SK-N-SH (cell line): ENCODE results near the gene TMEM234. TPM values are rescaled to one million over a fixed set of nuclear protein-coding genes. Genes with fewer than 3 reads are reported as not detected.
A peak's percentile ranks its signal among the peaks of the same experiment; 100 is the strongest.

Experiments
- CTCF ChIA-PET: fragments of 300-600, 350-600 bp; formaldehyde crosslinking; extraction: SDS; loops from one replicate; lab custom pipeline; 2021; lab: Yijun Ruan, JAX
- POLR2A ChIA-PET: fragments of 350-600 bp; sonication (Branson Sonifier 250); formaldehyde crosslinking; extraction: SDS; loops from one replicate; lab custom pipeline; 2020; ENCODE audit warnings: antibody characterized with exemption, inconsistent platforms; lab: Yijun Ruan, JAX
- DNase-seq: peaks from one replicate; pipeline ENCODE4 v3.0.0; 2012
- H2AFZ ChIP-seq: fragments of 200-600 bp; sonication (generic); 2 replicates; pipeline ENCODE4 v1.8.1; 2016; ENCODE audit warnings: antibody characterized with exemption, mild to moderate bottlenecking, low read depth
- H3F3A ChIP-seq: fragments of 200-600 bp; sonication (generic); replicated peaks from 2 replicates; pipeline ENCODE3; 2016; ENCODE audit warnings: antibody characterized with exemption, mild to moderate bottlenecking; ENCODE audit not compliant: insufficient read depth
- H3K27ac ChIP-seq, 2 experiments: fragments of 200-500 bp in 1 of 2; fragments of 200-600 bp in 1 of 2; sonication (Bioruptor generic) in 1 of 2; sonication (generic), shearing (Covaris generic) in 1 of 2; 2 replicates each; pipeline versions ENCODE4 v1.5.1 to v1.6.1; 2014 to 2016; ENCODE audit warnings: low read depth in 2 of 2, inconsistent platforms in 1 of 2, low read length in 1 of 2, mild to moderate bottlenecking in 1 of 2, mixed read lengths in 1 of 2
- H3K27me3 ChIP-seq: fragments of 200-600 bp; sonication (generic), shearing (Covaris generic); 2 replicates; pipeline ENCODE4 v1.6.1; 2016; ENCODE audit warnings: mixed run types; ENCODE audit not compliant: insufficient read depth
- H3K36me3 ChIP-seq, 2 experiments: fragments of 200-500 bp in 1 of 2; fragments of 200-600 bp in 1 of 2; sonication (Bioruptor generic) in 1 of 2; sonication (generic) in 1 of 2; replicated peaks in 1 of 2; 2 replicates each; pipeline versions ENCODE3 to v1.5.1; 2014 to 2016; ENCODE audit warnings: low read length in 1 of 2, mild to moderate bottlenecking in 1 of 2; ENCODE audit not compliant: insufficient read depth in 2 of 2, control insufficient read depth in 1 of 2
- H3K4me1 ChIP-seq, 2 experiments: fragments of 200-500 bp in 1 of 2; fragments of 200-600 bp in 1 of 2; sonication (Bioruptor generic) in 1 of 2; sonication (generic), shearing (Covaris generic) in 1 of 2; 2 replicates each; pipeline versions ENCODE4 v1.5.1 to v1.6.1; 2014 to 2016; ENCODE audit warnings: low read depth in 1 of 2, low read length in 1 of 2, mixed run types in 1 of 2; ENCODE audit not compliant: insufficient read depth in 2 of 2, control insufficient read depth in 1 of 2
- H3K4me2 ChIP-seq: fragments of 200-600 bp; sonication (generic), shearing (Covaris generic); 2 replicates; pipeline ENCODE4 v1.6.1; 2017; ENCODE audit warnings: mixed run types
- H3K4me3 ChIP-seq, 2 experiments: fragments of 200-500 bp in 1 of 2; fragments of 200-600 bp in 1 of 2; sonication (Bioruptor generic) in 1 of 2; sonication (generic), shearing (Covaris generic) in 1 of 2; 2 replicates each; pipeline versions ENCODE4 v1.5.1 to v1.8.1; 2014 to 2016; ENCODE audit warnings: low read depth in 2 of 2, inconsistent platforms in 1 of 2, low read length in 1 of 2, mild to moderate bottlenecking in 1 of 2, mixed read lengths in 1 of 2, moderate library complexity in 1 of 2
- H3K79me2 ChIP-seq: fragments of 200-600 bp; sonication (generic); 2 replicates; pipeline ENCODE4 v1.8.1; 2017; ENCODE audit warnings: mild to moderate bottlenecking; ENCODE audit not compliant: insufficient read depth
- H3K9ac ChIP-seq: fragments of 200-600 bp; sonication (generic); 2 replicates; pipeline ENCODE4 v1.6.1; 2017; ENCODE audit warnings: mixed run types
- H3K9me2 ChIP-seq: fragments of 200-600 bp; sonication (generic); 2 replicates; pipeline ENCODE4 v1.6.1; 2017; ENCODE audit warnings: mixed run types
- H3K9me3 ChIP-seq: fragments of 200-600 bp; sonication (generic); 2 replicates; pipeline ENCODE4 v1.6.1; 2017; ENCODE audit warnings: mixed run types, mild to moderate bottlenecking, moderate library complexity
- H4K20me1 ChIP-seq: fragments of 200-600 bp; sonication (generic); 2 replicates; pipeline ENCODE4 v1.6.1; 2017; ENCODE audit warnings: mild to moderate bottlenecking, mixed run types; ENCODE audit not compliant: insufficient read depth
- CHD2 ChIP-seq: fragments of 150-350 bp; IDR thresholded peaks from 2 replicates; pipeline ENCODE4 v1.6.1; 2018; ENCODE audit warnings: low read length; ENCODE audit not compliant: partially characterized antibody
- EP300 ChIP-seq, 2 experiments: IDR thresholded peaks; 2 replicates each; pipeline versions ENCODE4 v1.4.0 to v1.6.1; 2012; ENCODE audit warnings: borderline replicate concordance in 1 of 2, low read depth in 1 of 2, low read length in 1 of 2
- FOXM1 ChIP-seq: IDR thresholded peaks from 2 replicates; pipeline ENCODE4 v1.4.0; 2012; ENCODE audit warnings: low read depth, mild to moderate bottlenecking
- GABPA ChIP-seq: IDR thresholded peaks from 2 replicates; pipeline ENCODE4 v1.4.0; 2012; ENCODE audit warnings: low read depth, mild to moderate bottlenecking
- GATA2 ChIP-seq: sonication (generic); formaldehyde crosslinking; IDR thresholded peaks from 2 replicates; pipeline ENCODE4 v1.5.0; 2020; ENCODE audit warnings: mild to moderate bottlenecking, missing genetic modification reagents
- MEF2A ChIP-seq: IDR thresholded peaks from 2 replicates; pipeline ENCODE4 v1.4.0; 2012; ENCODE audit warnings: low read depth, borderline replicate concordance
- MXI1 ChIP-seq: IDR thresholded peaks from 2 replicates; pipeline ENCODE4 v1.6.1; 2012; ENCODE audit warnings: mild to moderate bottlenecking, low read depth, low read length, improper control_type of control experiment
- NRF1 ChIP-seq: IDR thresholded peaks from 2 replicates; pipeline ENCODE4 v1.6.1; 2012; ENCODE audit warnings: low read depth, mild to moderate bottlenecking, low read length
- POLR2AphosphoS5 ChIP-seq: IDR thresholded peaks from 2 replicates; pipeline ENCODE4 v1.6.1; 2012; ENCODE audit warnings: low read depth, low read length
- RCOR1 ChIP-seq: fragments of 150-350 bp; IDR thresholded peaks from 2 replicates; pipeline ENCODE4 v1.6.1; 2017; ENCODE audit warnings: antibody characterized with exemption, low read length
- RFX5 ChIP-seq: IDR thresholded peaks from 2 replicates; pipeline ENCODE4 v1.6.1; 2012; ENCODE audit warnings: mild to moderate bottlenecking, improper control_type of control experiment, low read length
- RXRA ChIP-seq: IDR thresholded peaks from 2 replicates; pipeline ENCODE4 v1.4.0; 2012; ENCODE audit warnings: low read depth, mild to moderate bottlenecking, borderline replicate concordance
- SMC3 ChIP-seq: IDR thresholded peaks from 2 replicates; pipeline ENCODE4 v1.6.1; 2012; ENCODE audit warnings: low read depth, low read length, improper control_type of control experiment
- TAF1 ChIP-seq: IDR thresholded peaks from 2 replicates; pipeline ENCODE4 v1.6.1; 2012; ENCODE audit warnings: low read depth, mild to moderate bottlenecking, low read length, moderate library complexity, borderline replicate concordance
- YY1 ChIP-seq: IDR thresholded peaks from 2 replicates; pipeline ENCODE4 v1.4.0; 2012; ENCODE audit warnings: low read depth, mild to moderate bottlenecking
- WGBS: methylation state at CpG from one replicate; pipeline ENCODE4 v1.1.6; 2017; ENCODE audit warnings: low lambda C conversion rate; 5-methylcytosine and 5-hydroxymethylcytosine counted together
- polyA plus RNA-seq, 3 experiments: library from polyadenylated mRNA; depleted of rRNA; stranded (reverse); fragments of >200 nt; gene quantifications; 2 replicates each; pipeline ENCODE4 v1.2.3, GENCODE V29; 2012
- TF ChIP-seq, protein P1 (sequence below): IDR thresholded peaks from 2 replicates; pipeline ENCODE4 v1.6.1; 2012; ENCODE audit warnings: mild to moderate bottlenecking, low read depth, low read length, moderate library complexity
- TF ChIP-seq, protein P2 (sequence below): IDR thresholded peaks from 2 replicates; pipeline ENCODE4; 2012
- TF ChIP-seq, protein P3 (sequence below): IDR thresholded peaks from 2 replicates; pipeline ENCODE4 v1.4.0; 2012; ENCODE audit warnings: low read depth, borderline replicate concordance
- TF ChIP-seq, protein P4 (sequence below): fragments of 200-600 bp; sonication (generic); IDR thresholded peaks from 2 replicates; pipeline ENCODE4 v1.6.1; 2017; ENCODE audit warnings: antibody characterized with exemption, mild to moderate bottlenecking, moderate library complexity

TMEM234 gene
- polyA plus RNA-seq, 1 of the 3 experiments (the other 2 are of a cell fraction), result 31.9 TPM

DNA sequence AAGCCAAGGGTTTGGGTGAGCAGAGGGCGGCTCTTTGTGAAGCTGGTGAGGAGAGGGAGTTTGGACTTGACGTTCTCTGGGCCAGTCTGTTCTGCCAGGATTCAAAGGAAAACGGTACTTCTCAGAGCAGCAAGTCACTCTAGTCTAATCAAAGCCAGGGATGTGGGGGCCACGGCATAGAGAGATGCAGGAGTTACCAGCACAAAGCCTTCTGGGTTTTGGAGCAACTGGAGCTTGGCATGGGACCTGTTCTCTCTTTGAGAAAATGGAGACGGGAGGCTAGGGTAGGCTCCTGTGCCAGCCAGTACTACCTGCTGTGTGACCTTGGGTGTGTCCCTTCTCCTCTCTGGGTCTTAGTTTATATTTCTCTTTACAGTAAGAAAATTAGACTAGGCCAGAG is 40.6 kb downstream of the TMEM234 start:
- ChIA-PET POLR2A (interaction anchor here (3.4 kb wide), 1 partner anchor 15 kb away, joined by 19 read pairs; no protein-coding TSS in a partner anchor), CTCF (interaction anchor here (1.5 to 2.3 kb wide), 2 partner anchors 67 to 232 kb away, joined by 3 to 6 read pairs; no protein-coding TSS in a partner anchor)
- Histone ChIP-seq H3K4me2 (peak overlapping the region; percentile 97), H4K20me1 (peaks cover 22% of the 10 kb centered on the region), H3K79me2 (peaks cover 64% of the 10 kb centered on the region), H3K36me3 (peaks cover 26 to 41% of the 10 kb centered on the region in 2 experiments), H2AFZ (no peak overlapping the region), H3K9me2 (no peaks in the 10 kb centered on the region), H3K9ac (peak overlapping the region; percentile 98; the same call in 1 of the 2 replicates), H3F3A (peaks cover 29% of the 10 kb centered on the region), H3K4me1 (peaks cover 18 to 25% of the 10 kb centered on the region in 2 experiments; a peak in 3 of 4 replicates), H3K9me3 (no peaks in the 10 kb centered on the region), H3K27me3 (no peaks in the 10 kb centered on the region), H3K4me3 (peak overlapping the region; percentile 65 to 82; a peak in 2 of 4 replicates), H3K27ac (peak overlapping the region in 1 of 2 experiments; percentile 90; a peak in 1 of 4 replicates)
- no peak for DNase-seq
- no peak for TF ChIP-seq RXRA
- no peak for TF ChIP-seq NRF1
- TF ChIP-seq GATA2, result no peak
- no peak for TF ChIP-seq GABPA
- TF ChIP-seq, protein P1, sequence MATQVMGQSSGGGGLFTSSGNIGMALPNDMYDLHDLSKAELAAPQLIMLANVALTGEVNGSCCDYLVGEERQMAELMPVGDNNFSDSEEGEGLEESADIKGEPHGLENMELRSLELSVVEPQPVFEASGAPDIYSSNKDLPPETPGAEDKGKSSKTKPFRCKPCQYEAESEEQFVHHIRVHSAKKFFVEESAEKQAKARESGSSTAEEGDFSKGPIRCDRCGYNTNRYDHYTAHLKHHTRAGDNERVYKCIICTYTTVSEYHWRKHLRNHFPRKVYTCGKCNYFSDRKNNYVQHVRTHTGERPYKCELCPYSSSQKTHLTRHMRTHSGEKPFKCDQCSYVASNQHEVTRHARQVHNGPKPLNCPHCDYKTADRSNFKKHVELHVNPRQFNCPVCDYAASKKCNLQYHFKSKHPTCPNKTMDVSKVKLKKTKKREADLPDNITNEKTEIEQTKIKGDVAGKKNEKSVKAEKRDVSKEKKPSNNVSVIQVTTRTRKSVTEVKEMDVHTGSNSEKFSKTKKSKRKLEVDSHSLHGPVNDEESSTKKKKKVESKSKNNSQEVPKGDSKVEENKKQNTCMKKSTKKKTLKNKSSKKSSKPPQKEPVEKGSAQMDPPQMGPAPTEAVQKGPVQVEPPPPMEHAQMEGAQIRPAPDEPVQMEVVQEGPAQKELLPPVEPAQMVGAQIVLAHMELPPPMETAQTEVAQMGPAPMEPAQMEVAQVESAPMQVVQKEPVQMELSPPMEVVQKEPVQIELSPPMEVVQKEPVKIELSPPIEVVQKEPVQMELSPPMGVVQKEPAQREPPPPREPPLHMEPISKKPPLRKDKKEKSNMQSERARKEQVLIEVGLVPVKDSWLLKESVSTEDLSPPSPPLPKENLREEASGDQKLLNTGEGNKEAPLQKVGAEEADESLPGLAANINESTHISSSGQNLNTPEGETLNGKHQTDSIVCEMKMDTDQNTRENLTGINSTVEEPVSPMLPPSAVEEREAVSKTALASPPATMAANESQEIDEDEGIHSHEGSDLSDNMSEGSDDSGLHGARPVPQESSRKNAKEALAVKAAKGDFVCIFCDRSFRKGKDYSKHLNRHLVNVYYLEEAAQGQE, result no peak
- TF ChIP-seq CHD2, result no peak
- TF ChIP-seq, protein P2, sequence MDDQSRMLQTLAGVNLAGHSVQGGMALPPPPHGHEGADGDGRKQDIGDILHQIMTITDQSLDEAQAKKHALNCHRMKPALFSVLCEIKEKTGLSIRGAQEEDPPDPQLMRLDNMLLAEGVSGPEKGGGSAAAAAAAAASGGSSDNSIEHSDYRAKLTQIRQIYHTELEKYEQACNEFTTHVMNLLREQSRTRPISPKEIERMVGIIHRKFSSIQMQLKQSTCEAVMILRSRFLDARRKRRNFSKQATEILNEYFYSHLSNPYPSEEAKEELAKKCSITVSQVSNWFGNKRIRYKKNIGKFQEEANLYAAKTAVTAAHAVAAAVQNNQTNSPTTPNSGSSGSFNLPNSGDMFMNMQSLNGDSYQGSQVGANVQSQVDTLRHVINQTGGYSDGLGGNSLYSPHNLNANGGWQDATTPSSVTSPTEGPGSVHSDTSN, result no peak
- TF ChIP-seq SMC3, result no peak
- TF ChIP-seq, protein P3, sequence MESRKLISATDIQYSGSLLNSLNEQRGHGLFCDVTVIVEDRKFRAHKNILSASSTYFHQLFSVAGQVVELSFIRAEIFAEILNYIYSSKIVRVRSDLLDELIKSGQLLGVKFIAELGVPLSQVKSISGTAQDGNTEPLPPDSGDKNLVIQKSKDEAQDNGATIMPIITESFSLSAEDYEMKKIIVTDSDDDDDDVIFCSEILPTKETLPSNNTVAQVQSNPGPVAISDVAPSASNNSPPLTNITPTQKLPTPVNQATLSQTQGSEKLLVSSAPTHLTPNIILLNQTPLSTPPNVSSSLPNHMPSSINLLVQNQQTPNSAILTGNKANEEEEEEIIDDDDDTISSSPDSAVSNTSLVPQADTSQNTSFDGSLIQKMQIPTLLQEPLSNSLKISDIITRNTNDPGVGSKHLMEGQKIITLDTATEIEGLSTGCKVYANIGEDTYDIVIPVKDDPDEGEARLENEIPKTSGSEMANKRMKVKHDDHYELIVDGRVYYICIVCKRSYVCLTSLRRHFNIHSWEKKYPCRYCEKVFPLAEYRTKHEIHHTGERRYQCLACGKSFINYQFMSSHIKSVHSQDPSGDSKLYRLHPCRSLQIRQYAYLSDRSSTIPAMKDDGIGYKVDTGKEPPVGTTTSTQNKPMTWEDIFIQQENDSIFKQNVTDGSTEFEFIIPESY, result no peak
- no peak for TF ChIP-seq YY1
- TF ChIP-seq MXI1, result no peak
- TF ChIP-seq FOXM1, result no peak
- no peak for TF ChIP-seq TAF1
- no peak for TF ChIP-seq RCOR1
- no peak for TF ChIP-seq POLR2AphosphoS5
- TF ChIP-seq, protein P4, sequence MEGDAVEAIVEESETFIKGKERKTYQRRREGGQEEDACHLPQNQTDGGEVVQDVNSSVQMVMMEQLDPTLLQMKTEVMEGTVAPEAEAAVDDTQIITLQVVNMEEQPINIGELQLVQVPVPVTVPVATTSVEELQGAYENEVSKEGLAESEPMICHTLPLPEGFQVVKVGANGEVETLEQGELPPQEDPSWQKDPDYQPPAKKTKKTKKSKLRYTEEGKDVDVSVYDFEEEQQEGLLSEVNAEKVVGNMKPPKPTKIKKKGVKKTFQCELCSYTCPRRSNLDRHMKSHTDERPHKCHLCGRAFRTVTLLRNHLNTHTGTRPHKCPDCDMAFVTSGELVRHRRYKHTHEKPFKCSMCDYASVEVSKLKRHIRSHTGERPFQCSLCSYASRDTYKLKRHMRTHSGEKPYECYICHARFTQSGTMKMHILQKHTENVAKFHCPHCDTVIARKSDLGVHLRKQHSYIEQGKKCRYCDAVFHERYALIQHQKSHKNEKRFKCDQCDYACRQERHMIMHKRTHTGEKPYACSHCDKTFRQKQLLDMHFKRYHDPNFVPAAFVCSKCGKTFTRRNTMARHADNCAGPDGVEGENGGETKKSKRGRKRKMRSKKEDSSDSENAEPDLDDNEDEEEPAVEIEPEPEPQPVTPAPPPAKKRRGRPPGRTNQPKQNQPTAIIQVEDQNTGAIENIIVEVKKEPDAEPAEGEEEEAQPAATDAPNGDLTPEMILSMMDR, result no peak
- no peak for TF ChIP-seq MEF2A
- TF ChIP-seq RFX5, result no peak
- no peak for TF ChIP-seq EP300 (IDR thresholded peaks at IDR 0.05; ENCODE audit: borderline replicate concordance in 1 of 2, low read depth in 1 of 2, low read length in 1 of 2)
- WGBS, result 87% methylated on average over 4 of the region's 5 CpGs
